Calu3 (cell line): ENCODE results near the gene OR51B5. TPM values are rescaled to one million over a fixed set of nuclear protein-coding genes. Genes with fewer than 3 reads are reported as not detected.
"Not testable (repeated sequence)": the region's sequence is repeated elsewhere in the genome, so short reads cannot be mapped to it uniquely, and the experiment has no call there.

Experiments used
- BruUV-seq: library from RNA; stranded (reverse); fragments of 400-500 nt; replicated peaks from 2 replicates; lab custom pipeline; 2021; lab: Mats Ljungman, UMichigan
- CTCF ChIA-PET: fragments of 300-600 bp; sonication (Branson Sonifier 250); formaldehyde crosslinking; loops from one replicate; lab custom pipeline; 2022; ENCODE audit warnings: antibody characterized with exemption; lab: Charles Lee
- DNase-seq: peaks from one replicate; pipeline ENCODE4 v3.0.0; 2022
- H3K27ac Mint-ChIP-seq: one replicate; pipeline ENCODE4 v1.8.0; 2022; ENCODE audit warnings: mixed read lengths; ENCODE audit not compliant: unreplicated experiment
- H3K27me3 Mint-ChIP-seq: one replicate; pipeline ENCODE4 v1.8.0; 2022; ENCODE audit warnings: mixed read lengths; ENCODE audit not compliant: unreplicated experiment
- H3K36me3 Mint-ChIP-seq: one replicate; pipeline ENCODE4 v1.8.0; 2022; ENCODE audit warnings: mild to moderate bottlenecking, moderate library complexity, mixed read lengths; ENCODE audit not compliant: insufficient read depth, unreplicated experiment
- H3K4me1 Mint-ChIP-seq: one replicate; pipeline ENCODE4 v1.8.0; 2022; ENCODE audit warnings: mild to moderate bottlenecking, low read depth, mixed read lengths; ENCODE audit not compliant: unreplicated experiment
- H3K4me3 Mint-ChIP-seq: one replicate; pipeline ENCODE4 v1.8.0; 2022; ENCODE audit warnings: mild to moderate bottlenecking, low read depth, moderate library complexity, mixed read lengths; ENCODE audit not compliant: unreplicated experiment
- H3K9me3 Mint-ChIP-seq: one replicate; pipeline ENCODE4 v1.8.0; 2022; ENCODE audit warnings: low read depth, mixed read lengths; ENCODE audit not compliant: unreplicated experiment
- intact Hi-C: fragments of 100-400 bp; cut with micrococcal nuclease; formaldehyde crosslinking; loops from one replicate; pipeline ENCODE4 v1.10.0; 2022; ENCODE audit not compliant: unreplicated experiment
- total RNA-seq: library from RNA; stranded (reverse); gene quantifications from 2 replicates; pipeline ENCODE4 v1.2.3, GENCODE V29; 2022
- TF ChIP-seq, protein P1 (sequence below): fragments of 200-600 bp; IDR thresholded peaks from one replicate; pipeline ENCODE4 v1.8.0; 2022; ENCODE audit warnings: antibody characterized with exemption; ENCODE audit not compliant: unreplicated experiment

Gene OR51B5
- total RNA-seq, 1 experiment from 2014 or later = not detected

DNA sequence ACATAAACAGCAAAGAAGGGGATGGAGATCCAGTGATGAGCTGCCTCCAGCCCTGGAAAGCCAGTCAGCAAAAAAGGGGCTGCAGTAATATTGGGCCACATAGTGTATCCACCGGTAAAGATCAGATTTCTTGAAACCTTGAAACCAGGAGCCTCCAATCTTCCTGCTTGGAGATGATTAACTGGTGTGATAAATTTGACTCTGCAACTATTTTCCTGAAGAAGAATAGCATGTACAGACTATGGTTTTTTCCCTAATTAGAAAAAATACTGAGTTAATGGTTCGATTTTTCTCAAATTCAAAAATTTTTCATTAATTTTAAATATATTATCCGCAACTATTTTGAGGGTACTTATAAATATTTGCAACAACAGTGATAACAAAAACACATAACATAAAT, 19.1 kb downstream of the OR51B5 start, which contains the start of gene OR51B2:
Gene OR51B2, minus strand, starts transcription at position 101 of the 400 bp plus-strand sequence. Its CDS starts 0 bp downstream, at position 101.
- H3K27ac Mint-ChIP-seq = no peak within 1 kb of the TSS
- no peaks in the 10 kb centered on the region for H3K27me3 Mint-ChIP-seq
- no peaks in the 10 kb centered on the region for H3K36me3 Mint-ChIP-seq
- no TSS peak for BruUV-seq
- H3K9me3 Mint-ChIP-seq = no peaks in the 10 kb centered on the region
- CTCF ChIA-PET = no interaction called here
- TF ChIP-seq, protein P1, sequence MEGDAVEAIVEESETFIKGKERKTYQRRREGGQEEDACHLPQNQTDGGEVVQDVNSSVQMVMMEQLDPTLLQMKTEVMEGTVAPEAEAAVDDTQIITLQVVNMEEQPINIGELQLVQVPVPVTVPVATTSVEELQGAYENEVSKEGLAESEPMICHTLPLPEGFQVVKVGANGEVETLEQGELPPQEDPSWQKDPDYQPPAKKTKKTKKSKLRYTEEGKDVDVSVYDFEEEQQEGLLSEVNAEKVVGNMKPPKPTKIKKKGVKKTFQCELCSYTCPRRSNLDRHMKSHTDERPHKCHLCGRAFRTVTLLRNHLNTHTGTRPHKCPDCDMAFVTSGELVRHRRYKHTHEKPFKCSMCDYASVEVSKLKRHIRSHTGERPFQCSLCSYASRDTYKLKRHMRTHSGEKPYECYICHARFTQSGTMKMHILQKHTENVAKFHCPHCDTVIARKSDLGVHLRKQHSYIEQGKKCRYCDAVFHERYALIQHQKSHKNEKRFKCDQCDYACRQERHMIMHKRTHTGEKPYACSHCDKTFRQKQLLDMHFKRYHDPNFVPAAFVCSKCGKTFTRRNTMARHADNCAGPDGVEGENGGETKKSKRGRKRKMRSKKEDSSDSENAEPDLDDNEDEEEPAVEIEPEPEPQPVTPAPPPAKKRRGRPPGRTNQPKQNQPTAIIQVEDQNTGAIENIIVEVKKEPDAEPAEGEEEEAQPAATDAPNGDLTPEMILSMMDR = no peak
- H3K4me3 Mint-ChIP-seq = no peak within 1 kb of the TSS
- DNase-seq = no peak
- no peaks in the 10 kb centered on the region for H3K4me1 Mint-ChIP-seq
- intact Hi-C loops = no loop called here

DNA sequence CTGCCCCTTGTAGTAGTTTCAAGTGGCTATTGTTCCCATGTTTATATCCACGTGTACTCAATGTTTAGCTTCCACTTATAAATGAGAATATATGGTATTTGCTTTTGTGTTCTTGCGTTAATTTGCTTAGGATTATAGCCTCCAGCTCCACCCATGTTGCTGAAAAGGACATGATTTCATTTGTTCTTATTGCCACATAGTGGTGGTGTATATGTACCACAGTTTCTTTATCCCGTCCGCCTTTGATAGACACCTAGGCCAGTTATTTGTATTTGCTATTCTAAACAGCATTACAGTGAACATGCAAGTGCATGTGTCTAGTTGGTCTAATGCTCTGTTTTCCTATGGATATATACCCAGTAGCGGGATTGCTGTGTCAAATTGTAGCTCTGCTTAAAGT, 26.0 kb downstream of the OR51B5 start:
- intact Hi-C loops = no loop called here
- Mint-ChIP-seq H3K4me1 (no peaks in the 10 kb centered on the region), H3K4me3 (no peak overlapping the region), H3K9me3 (peaks cover 2% of the 10 kb centered on the region), H3K27ac (no peak overlapping the region), H3K36me3 (no peaks in the 10 kb centered on the region), H3K27me3 (peaks cover 13% of the 10 kb centered on the region)
- DNase-seq = no peak
- BruUV-seq = no TSS peak
- CTCF ChIA-PET = no interaction called here
- TF ChIP-seq, protein P1 = no peak

DNA sequence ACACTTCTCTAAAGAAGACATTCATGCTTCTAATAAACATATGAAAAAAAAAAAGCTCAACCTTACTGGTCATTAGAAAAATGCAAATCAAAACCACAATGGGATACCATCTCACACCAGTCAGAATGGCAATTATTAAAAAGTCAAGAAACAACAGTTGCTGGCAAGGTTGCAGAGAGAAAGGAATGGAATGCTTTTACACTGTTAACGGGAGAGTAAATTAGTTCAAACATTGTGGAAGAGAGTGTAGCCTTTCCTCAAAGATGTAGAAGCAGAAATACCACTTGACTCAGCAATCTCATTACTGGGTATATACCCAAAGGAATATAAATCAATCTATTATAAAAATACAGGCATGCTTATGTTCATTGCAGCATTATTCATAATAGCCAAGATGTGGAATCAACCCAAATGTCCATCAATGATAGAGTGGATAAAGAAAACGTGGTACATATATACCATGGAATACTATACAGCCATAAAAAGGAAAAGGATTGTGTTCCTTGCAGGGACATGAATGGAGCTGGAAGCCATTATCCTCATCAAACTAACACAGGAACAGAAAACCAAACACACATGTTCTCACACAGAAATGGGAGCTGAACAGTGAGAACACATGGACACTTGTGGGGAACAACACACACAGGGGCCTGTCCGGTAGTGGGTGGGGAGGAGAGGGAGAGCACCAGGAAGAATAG, 29.8 kb downstream of the OR51B5 start:
- DNase-seq, H3K4me1 Mint-ChIP-seq, BruUV-seq, intact Hi-C loops, H3K9me3 Mint-ChIP-seq, H3K27ac Mint-ChIP-seq, H3K4me3 Mint-ChIP-seq, H3K36me3 Mint-ChIP-seq, CTCF ChIA-PET: not testable (repeated sequence)
- peaks cover 20% of the 10 kb centered on the region for H3K27me3 Mint-ChIP-seq

DNA sequence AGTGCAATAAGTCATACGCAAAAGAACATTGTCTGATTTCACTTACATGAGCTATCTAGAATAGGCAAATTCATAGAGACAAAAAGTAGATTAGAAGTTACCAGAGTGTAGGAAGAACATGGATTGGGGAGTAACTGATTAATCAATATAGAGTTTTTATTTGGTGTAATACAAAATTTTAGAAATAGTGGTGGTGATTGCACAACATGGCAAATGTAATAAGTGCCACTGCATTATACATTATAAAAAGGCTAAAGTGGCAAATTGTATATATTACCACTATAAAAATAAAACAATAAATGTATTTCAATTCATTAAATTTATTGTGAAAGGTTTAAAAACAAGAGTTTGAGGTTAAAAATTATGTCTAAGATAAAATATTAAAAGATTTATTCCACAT, 32.9 kb downstream of the OR51B5 start:
- CTCF ChIA-PET = no interaction called here
- no peaks in the 10 kb centered on the region for H3K4me1 Mint-ChIP-seq

More for the DNA sequence above, 32.9 kb downstream of the OR51B5 start:
- Mint-ChIP-seq H3K27me3 (peaks cover 26% of the 10 kb centered on the region), H3K9me3 (peaks cover 5% of the 10 kb centered on the region), H3K36me3 (no peaks in the 10 kb centered on the region), H3K27ac (no peak overlapping the region), H3K4me3 (no peak overlapping the region)
- TF ChIP-seq, protein P1 = no peak
- DNase-seq = no peak
- intact Hi-C loops = no loop called here
- no TSS peak for BruUV-seq
